HTERT RPE-1 (cell line): Measurements from ENCODE around the gene CITED2.

Experiments
- in situ Hi-C: fragments of 300-500 bp; cut with MboI; formaldehyde crosslinking; loops from 4 replicates; pipeline ENCODE4 v1.14.3; 2020; ENCODE audit warnings: low sequenced_read_pairs

Gene CITED2

GRCh38 chr6:139334806-139335446, 39.5 kb downstream of the CITED2 start:
- in situ Hi-C loops: no loop called here

DNA sequence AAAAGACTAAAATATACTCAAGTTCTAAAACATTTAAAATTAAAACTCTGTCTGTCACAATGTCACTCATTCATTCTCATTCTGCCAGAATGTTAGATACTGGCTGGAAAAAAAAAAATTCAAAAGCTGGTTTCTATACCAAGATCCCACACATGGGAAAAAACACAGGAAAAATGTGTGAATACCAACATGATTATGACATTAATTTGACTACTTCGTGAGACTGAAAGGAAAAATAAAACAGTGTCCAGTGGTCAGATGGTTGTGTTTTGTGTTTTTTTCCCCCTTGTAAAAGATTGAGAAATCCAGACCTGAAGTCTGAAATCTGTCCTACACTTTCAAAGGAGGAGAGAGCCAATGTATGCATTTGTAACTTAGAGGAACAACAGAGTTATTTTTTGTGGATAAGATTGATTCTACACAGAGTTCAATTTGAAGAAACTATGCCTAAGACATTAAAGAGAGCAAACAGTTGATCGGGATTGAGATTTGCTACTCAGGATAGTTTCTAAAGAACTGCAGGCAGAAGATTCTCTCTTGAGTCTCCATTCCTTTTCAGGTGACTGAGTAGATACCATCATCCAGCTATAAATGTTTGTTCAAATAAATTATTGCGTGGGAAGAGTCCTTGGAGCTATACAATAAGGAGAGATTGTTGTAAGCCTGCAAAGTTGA, 43.5 kb downstream of the CITED2 start:
- in situ Hi-C loops: no loop called here

- in situ Hi-C loops: no loop called here
Observed at GRCh38 chr6:139330306-139330705, 44.1 kb downstream of the CITED2 start.

DNA sequence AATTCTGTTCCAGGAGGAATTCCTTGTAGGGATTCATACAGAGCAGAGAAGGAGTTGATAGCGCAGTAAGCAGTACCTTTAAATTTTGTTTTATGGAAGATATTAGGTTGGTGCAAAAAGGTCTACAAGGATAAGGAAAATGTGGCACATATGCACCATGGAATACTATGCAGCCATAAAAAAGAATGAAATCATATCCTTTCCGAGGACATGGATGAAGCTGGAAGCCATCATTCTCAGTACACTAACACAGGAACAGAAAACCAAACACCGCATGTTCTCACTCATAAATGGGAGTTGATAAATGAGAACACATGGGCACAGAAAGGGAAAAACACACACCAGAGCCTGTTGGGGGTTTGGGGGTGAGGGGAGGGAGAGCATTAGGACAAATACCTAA, 45.2 kb downstream of the CITED2 start:
- in situ Hi-C loops: no loop called here

GRCh38 chr6:139327038-139327437, 47.4 kb downstream of the CITED2 start:
- in situ Hi-C loops: no loop called here

DNA sequence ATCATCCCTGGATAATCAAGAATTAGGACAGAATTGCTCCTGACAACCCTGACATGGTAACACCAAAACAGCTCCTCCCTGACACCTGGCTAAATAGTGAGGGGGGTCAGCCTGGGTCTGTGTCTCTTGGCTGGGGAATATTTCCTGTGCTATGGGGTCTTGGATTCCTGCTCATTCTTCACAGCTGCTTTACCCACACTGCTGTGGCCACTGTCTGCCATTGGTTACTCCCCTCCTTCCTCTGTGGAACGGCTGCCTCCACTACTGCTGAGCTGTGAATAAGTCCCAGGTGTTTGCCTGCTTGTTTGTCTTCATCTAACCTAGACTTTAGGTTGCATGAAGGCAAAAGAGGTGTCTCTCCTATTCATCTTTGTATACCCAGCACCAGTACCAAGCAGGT, 48.8 kb downstream of the CITED2 start:
- in situ Hi-C loops: no loop called here

DNA sequence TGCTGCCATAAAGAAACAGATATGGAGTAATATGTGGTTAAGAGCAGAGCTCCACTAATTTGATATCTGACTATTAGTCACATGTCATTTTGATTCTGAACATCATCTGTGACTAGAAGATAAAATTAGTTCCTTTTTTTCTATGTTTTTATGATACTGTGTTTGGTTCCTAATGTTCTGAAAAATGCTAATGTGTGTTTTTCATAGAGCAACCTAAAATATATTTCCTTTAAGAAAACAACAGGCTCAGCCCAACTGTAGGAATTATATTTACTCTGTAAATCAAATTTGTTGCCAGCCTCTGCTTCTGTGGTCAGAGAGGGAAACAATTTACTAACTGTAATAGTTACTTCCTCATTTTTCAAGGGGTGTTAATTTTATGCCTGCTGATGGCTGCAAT, 49.3 kb downstream of the CITED2 start:
- in situ Hi-C loops: no loop called here

GRCh38 chr6:139324301-139324555, 50.2 kb downstream of the CITED2 start:
- in situ Hi-C loops: no loop called here

DNA sequence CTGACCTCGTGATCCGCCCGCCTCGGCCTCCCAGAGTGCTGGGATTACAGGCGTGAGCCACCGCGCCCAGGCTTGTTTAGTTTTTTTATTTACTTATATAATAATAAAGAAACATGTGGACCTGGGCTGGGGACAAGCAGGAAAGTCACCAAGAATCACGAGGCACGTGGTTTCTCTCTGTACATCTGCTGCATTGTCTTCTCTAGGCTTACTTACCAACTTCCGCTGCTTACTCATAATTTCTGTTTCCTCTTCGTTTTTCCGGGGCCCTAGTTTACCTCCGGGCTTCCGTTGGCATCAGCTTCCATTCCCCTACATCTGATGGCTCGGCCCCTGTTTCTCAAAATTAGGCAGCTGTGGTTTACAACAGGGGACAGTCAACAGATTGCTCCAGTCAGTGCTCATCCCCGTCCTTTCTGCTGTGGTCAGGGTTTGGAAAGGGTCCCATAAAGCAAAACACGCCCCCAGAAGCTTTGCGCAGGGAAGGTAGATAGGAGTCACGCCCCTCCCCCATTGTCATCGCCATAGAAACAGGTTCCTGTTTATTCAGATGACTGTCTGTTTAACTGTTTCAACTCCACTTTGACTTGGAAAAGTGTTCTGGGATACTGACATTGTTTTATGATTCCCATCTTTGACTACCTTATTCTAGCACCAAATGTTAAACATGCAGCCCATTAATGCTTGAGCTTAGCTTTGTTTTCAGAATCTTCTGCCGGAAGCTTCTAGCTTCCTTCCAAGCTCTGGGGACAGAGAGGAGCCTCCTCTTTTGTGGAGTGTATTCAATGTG, 50.7 kb downstream of the CITED2 start:
- in situ Hi-C loops: no loop called here
